Testis (tissue), 2 donors: ENCODE results near the gene MYBPH.

Source experiments
- POLR2A ChIP-seq: fragments of 450-650 bp; IDR thresholded peaks from one replicate; pipeline ENCODE4 v1.6.1; 2017; ENCODE audit warnings: antibody characterized with exemption, mild to moderate bottlenecking, moderate library complexity
- TF ChIP-seq, protein P1 (sequence below), 3 experiments: fragments of 450-650 bp in 2 of 3; fragments of 200-600 bp in 1 of 3; sonication (generic) in 1 of 3; IDR thresholded peaks; one replicate each; pipeline ENCODE4 v1.5.1; 2016 to 2019; ENCODE audit warnings: antibody characterized with exemption in 3 of 3, mild to moderate bottlenecking in 2 of 3, moderate library complexity in 1 of 3

DNA sequence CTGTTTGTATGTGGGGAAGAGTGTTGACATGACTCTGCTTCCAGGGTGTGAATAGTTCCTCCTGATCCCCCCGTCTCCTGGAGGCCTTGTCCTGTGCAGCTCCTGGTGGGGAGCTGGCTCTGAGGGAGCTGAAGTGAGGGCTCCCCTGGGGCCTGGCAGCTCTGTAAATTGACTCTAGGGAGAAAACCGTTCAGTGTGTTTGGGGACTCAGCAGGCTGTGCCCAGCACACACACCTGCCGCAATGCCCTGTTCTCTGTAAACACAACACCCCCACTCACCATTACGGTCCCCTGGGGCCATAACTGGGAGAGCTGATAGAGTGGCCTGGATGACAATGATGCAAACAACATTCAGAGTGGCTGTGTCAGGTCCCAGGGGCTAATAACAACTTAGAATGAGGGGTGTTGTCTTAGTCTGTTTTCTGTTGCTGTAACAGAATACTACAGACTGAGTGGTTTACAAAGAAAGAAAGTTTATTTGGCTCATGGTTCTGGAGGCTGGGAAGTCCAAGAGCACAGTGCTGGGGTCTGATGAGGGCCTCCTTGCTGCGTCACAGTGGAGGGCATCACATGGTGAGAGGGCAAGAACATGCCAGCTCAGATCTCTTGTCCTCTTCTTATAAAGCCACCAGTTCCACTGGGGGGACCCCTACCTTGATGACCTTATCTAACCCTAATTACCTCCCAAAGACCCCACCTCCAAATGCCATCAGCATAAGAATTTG, 32.8 kb downstream of the MYBPH start:
- TF ChIP-seq POLR2A, result no peak
- TF ChIP-seq, protein P1, sequence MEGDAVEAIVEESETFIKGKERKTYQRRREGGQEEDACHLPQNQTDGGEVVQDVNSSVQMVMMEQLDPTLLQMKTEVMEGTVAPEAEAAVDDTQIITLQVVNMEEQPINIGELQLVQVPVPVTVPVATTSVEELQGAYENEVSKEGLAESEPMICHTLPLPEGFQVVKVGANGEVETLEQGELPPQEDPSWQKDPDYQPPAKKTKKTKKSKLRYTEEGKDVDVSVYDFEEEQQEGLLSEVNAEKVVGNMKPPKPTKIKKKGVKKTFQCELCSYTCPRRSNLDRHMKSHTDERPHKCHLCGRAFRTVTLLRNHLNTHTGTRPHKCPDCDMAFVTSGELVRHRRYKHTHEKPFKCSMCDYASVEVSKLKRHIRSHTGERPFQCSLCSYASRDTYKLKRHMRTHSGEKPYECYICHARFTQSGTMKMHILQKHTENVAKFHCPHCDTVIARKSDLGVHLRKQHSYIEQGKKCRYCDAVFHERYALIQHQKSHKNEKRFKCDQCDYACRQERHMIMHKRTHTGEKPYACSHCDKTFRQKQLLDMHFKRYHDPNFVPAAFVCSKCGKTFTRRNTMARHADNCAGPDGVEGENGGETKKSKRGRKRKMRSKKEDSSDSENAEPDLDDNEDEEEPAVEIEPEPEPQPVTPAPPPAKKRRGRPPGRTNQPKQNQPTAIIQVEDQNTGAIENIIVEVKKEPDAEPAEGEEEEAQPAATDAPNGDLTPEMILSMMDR (IDR thresholded peaks at IDR 0.05), result no peak
